ENCODE data around the gene OR2F1.

Gene OR2F1

DNA sequence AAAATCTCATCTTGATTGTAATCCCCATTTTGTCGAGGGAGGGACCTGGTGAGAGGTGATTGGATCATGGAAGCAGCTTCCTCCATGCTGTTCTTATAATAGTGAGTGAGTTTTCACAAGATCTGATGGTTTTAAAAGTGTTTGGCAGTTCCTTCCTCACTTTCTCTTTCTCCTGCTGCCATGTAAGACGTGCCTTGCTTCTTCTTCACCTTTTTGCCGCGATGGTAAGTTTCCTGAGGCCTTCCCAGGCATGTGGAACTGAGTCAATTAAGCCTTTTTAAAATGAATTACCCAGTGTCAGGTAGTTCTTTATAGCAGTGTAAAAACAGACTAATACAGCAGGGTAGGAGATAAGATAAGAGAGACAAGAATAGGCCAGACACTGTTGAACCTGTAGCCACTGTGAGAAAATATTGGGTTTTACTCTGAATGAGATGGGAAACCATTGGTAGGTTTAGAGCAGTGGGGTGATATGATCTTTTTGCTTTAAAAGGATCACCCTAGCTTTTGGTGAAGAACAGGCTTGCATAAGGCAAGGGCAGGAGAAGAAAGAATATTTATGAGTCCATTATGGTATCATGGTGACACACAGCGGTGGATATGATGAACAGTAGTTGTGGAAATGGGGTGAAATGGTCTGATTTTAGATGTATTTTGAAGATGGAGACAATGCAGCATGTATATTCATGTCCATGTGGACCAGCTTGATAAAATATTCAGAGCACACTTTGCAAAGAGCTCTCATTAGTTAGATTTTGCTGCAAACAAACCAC is 57.0 kb downstream of the OR2F1 start:
- no peak for DNase-seq (ENCODE audit: low read depth, low spot score)
- no peak overlapping the region for H3K4me3 ChIP-seq (ENCODE audit: low read depth, low read length)
- TF ChIP-seq CTCF (IDR thresholded peaks at IDR 0.05; ENCODE audit: low read depth, low read length), result no peak
- in situ Hi-C loops (cut with HindIII; ENCODE audit: low sequenced_read_pairs), result no loop called here

Data from astrocyte of the spinal cord (primary cell).